DND-41 (cell line): ENCODE measurements around the gene HTR2A.

ENCODE experiments used
- ATAC-seq: fragments of 200-7000 bp; cut with Tn5 transposase; 3 replicates; pipeline ENCODE4 v1.9.1; 2021; ENCODE audit warnings: low read depth; ENCODE audit not compliant: insufficient read depth
- DNase-seq: peaks from one replicate; pipeline ENCODE4 v3.0.0-alpha.2; 2020
- H2AFZ ChIP-seq: 2 replicates; pipeline ENCODE4 v1.6.0; 2012; ENCODE audit warnings: low read depth, low read length
- H3K27ac ChIP-seq: 2 replicates; pipeline ENCODE4 v1.5.1; 2012; ENCODE audit warnings: low read length, inconsistent platforms
- H3K27me3 ChIP-seq: fragments of 200-600 bp; sonication (generic); 2 replicates; pipeline ENCODE4 v1.6.0; 2012; ENCODE audit warnings: low read length, mild to moderate bottlenecking, inconsistent platforms; ENCODE audit not compliant: insufficient read depth, poor library complexity
- H3K36me3 ChIP-seq: 2 replicates; pipeline ENCODE4 v1.5.1; 2012; ENCODE audit warnings: low read length, inconsistent platforms; ENCODE audit not compliant: insufficient read depth
- H3K4me1 ChIP-seq: 2 replicates; pipeline ENCODE4 v1.5.1; 2012; ENCODE audit warnings: mild to moderate bottlenecking, low read length; ENCODE audit not compliant: insufficient read depth
- H3K4me2 ChIP-seq: 2 replicates; pipeline ENCODE4 v1.6.0; 2012; ENCODE audit warnings: mild to moderate bottlenecking, moderate library complexity, low read length, inconsistent platforms; ENCODE audit not compliant: insufficient read depth
- H3K4me3 ChIP-seq, 2 experiments: fragments of 200-600 bp in 1 of 2; shearing (Covaris generic) in 1 of 2; 2 replicates each; pipeline ENCODE4 v1.5.1; 2012 to 2016; ENCODE audit warnings: inconsistent platforms in 2 of 2, low read length in 2 of 2, mild to moderate bottlenecking in 2 of 2, low read depth in 1 of 2, moderate library complexity in 1 of 2
- H3K79me2 ChIP-seq: 2 replicates; pipeline ENCODE4 v1.6.0; 2012; ENCODE audit warnings: low read length, inconsistent platforms; ENCODE audit not compliant: insufficient read depth
- H3K9ac ChIP-seq: 2 replicates; pipeline ENCODE4 v1.6.0; 2012; ENCODE audit warnings: low read depth, mild to moderate bottlenecking, inconsistent platforms, low read length, moderate library complexity
- H3K9me3 ChIP-seq: 2 replicates; pipeline ENCODE4 v1.5.1; 2012; ENCODE audit warnings: low read length, moderate library complexity, mild to moderate bottlenecking, inconsistent platforms; ENCODE audit not compliant: insufficient read depth, severe bottlenecking
- H4K20me1 ChIP-seq: 2 replicates; pipeline ENCODE4 v1.6.0; 2012; ENCODE audit warnings: low read length; ENCODE audit not compliant: insufficient read depth
- EZH2 ChIP-seq: IDR thresholded peaks from 3 replicates; pipeline ENCODE4 v1.6.1; 2012; ENCODE audit warnings: borderline replicate concordance, low read depth, mild to moderate bottlenecking, moderate library complexity, low read length, inconsistent platforms; ENCODE audit not compliant: severe bottlenecking
- TF ChIP-seq, protein P1 (sequence below): IDR thresholded peaks from 2 replicates; pipeline ENCODE4 v1.5.1; 2012; ENCODE audit warnings: borderline replicate concordance, low read length, moderate library complexity, mild to moderate bottlenecking; ENCODE audit not compliant: poor library complexity, severe bottlenecking; ENCODE audit errors: extremely low read depth

The HTR2A gene

DNA sequence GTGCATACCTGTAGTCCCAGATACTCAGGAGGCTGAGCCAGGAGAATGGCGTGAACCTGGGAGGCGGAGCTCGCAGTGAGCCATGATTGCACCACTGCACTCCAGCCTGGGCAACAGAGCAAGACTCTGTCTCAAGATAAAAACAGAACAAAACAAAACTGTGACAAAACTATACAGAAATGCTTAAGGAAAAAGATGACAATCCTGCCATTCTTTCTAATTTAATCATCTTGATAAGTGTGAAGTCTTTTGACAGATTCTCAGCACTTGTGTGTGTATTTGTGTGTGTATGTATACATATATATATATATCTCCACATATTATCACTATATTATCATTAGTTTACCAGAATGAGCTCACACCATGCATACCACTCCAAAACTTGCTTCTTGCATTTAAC, 12.3 kb downstream of the HTR2A start:
- TF ChIP-seq, protein P1, sequence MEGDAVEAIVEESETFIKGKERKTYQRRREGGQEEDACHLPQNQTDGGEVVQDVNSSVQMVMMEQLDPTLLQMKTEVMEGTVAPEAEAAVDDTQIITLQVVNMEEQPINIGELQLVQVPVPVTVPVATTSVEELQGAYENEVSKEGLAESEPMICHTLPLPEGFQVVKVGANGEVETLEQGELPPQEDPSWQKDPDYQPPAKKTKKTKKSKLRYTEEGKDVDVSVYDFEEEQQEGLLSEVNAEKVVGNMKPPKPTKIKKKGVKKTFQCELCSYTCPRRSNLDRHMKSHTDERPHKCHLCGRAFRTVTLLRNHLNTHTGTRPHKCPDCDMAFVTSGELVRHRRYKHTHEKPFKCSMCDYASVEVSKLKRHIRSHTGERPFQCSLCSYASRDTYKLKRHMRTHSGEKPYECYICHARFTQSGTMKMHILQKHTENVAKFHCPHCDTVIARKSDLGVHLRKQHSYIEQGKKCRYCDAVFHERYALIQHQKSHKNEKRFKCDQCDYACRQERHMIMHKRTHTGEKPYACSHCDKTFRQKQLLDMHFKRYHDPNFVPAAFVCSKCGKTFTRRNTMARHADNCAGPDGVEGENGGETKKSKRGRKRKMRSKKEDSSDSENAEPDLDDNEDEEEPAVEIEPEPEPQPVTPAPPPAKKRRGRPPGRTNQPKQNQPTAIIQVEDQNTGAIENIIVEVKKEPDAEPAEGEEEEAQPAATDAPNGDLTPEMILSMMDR = no peak
- no peak for TF ChIP-seq EZH2
- Histone ChIP-seq H3K27me3 (peaks cover 7% of the 10 kb centered on the region), H3K4me3 (no peak overlapping the region), H3K79me2 (no peaks in the 10 kb centered on the region), H4K20me1 (no peaks in the 10 kb centered on the region), H3K9ac (no peak overlapping the region), H3K36me3 (no peaks in the 10 kb centered on the region), H3K4me2 (no peak overlapping the region), H3K27ac (no peak overlapping the region), H2AFZ (no peak overlapping the region), H3K9me3 (no peaks in the 10 kb centered on the region), H3K4me1 (no peaks in the 10 kb centered on the region)
- DNase-seq (no peak), ATAC-seq (no peak)

DNA sequence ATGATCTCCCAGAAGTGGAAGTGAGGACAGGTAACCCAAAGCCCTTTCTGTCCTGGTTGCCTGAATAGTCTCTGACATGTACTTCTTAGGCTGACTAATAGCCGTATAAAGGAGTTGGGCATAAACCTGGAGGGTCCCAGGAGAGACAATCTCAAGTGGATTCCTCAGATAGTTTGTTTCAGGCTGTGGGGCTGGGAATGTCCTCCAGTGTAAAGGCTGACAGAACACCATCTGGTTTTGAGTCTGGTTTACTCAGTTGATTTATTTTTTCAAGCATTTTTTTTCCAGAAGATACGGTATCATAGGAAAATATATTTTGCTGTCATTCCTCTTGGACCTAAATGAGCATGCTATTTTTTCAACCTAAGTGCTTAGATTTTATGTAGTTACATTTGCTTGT, 15.2 kb downstream of the HTR2A start:
- H3K4me1 ChIP-seq = no peaks in the 10 kb centered on the region
- H3K4me3 ChIP-seq = no peak overlapping the region
- H3K27ac ChIP-seq = no peak overlapping the region
- TF ChIP-seq, protein P1 = no peak
- TF ChIP-seq EZH2 = no peak
- no peaks in the 10 kb centered on the region for H3K36me3 ChIP-seq
- no peak overlapping the region for H3K4me2 ChIP-seq
- no peaks in the 10 kb centered on the region for H4K20me1 ChIP-seq
- H3K27me3 ChIP-seq = peaks cover 24% of the 10 kb centered on the region
- DNase-seq = no peak
- no peaks in the 10 kb centered on the region for H3K9me3 ChIP-seq
- no peak overlapping the region for H2AFZ ChIP-seq
- H3K79me2 ChIP-seq = no peaks in the 10 kb centered on the region
- H3K9ac ChIP-seq = no peak overlapping the region
- no peak for ATAC-seq

DNA sequence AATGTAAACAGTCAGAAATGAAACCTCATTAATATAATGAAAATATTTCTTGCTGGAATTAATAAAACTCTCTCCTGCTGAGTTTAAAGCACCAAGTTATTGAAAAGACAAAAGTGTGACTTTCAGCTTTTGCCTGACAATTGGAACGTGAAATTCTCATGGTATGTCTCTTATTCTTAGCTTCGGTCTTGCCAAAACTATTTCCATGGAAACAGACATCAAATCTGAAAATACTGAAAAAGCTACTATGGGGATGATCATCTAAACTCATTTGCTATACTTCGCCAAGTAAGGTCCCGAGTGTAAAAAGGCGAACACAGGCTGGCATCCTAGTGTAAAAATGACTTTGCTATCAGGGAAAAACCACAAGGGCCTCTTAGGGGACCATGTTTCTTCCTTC, 22.8 kb downstream of the HTR2A start:
- Histone ChIP-seq H3K27me3 (peaks cover 16% of the 10 kb centered on the region), H4K20me1 (no peaks in the 10 kb centered on the region), H3K36me3 (no peaks in the 10 kb centered on the region), H3K4me3 (no peak overlapping the region), H3K9me3 (no peaks in the 10 kb centered on the region), H3K4me2 (no peak overlapping the region), H3K27ac (no peak overlapping the region), H3K9ac (no peak overlapping the region), H3K79me2 (no peaks in the 10 kb centered on the region), H2AFZ (no peak overlapping the region), H3K4me1 (no peaks in the 10 kb centered on the region)
- TF ChIP-seq, protein P1 = no peak
- TF ChIP-seq EZH2 = no peak
- DNase-seq (no peak), ATAC-seq (no peak)

DNA sequence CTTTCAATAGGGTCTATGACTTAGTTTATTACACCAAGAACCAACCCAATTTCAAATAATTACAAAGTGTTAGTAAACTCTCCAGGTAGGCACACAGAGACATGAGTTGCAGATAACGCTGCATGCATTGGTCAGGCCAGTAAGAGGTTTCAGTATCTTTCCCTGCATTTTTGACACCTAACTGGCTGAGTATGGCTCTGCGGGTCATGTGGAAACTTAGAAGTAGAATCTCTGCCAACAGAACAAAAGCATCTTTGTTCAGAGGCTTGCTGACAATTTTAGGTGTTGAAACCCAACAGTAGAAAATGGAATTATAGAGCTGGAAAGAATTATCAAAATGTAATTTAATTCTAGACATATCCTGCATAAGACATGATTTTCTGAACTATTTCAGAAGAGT, 25.3 kb downstream of the HTR2A start:
- no peak overlapping the region for H3K4me2 ChIP-seq
- TF ChIP-seq, protein P1 = no peak
- TF ChIP-seq EZH2 = no peak
- no peaks in the 10 kb centered on the region for H3K36me3 ChIP-seq
- DNase-seq (no peak), ATAC-seq (no peak)
- H3K4me1 ChIP-seq = no peaks in the 10 kb centered on the region
- no peaks in the 10 kb centered on the region for H3K9me3 ChIP-seq
- H3K27ac ChIP-seq = no peak overlapping the region
- H3K9ac ChIP-seq = no peak overlapping the region
- no peak overlapping the region for H2AFZ ChIP-seq
- H3K4me3 ChIP-seq = no peak overlapping the region
- H4K20me1 ChIP-seq = no peaks in the 10 kb centered on the region
- no peaks in the 10 kb centered on the region for H3K79me2 ChIP-seq
- H3K27me3 ChIP-seq = no peaks in the 10 kb centered on the region
